Gastrocnemius medialis (tissue), 4 donors: ENCODE measurements around the gene TAS2R1. TPM values are rescaled to one million over a fixed set of nuclear protein-coding genes. Genes with fewer than 3 reads are reported as not detected.

Experiments
- ATAC-seq, 2 donors: fragments of 150-250 bp; one replicate each; pipeline ENCODE4 v1.9.1; 2016
- DNase-seq, 2 donors: peaks; one replicate each; pipeline ENCODE4 v3.0.0-alpha.2; 2019
- H3K27ac ChIP-seq, 4 donors: fragments of 200-600 bp; sonication (generic); 1 replicate in 1 of 4; 2 replicates in 3 of 4; pipeline ENCODE4 v1.5.1; 2016 to 2018; ENCODE audit warnings: mild to moderate bottlenecking in 2 of 4, moderate library complexity in 1 of 4
- H3K27me3 ChIP-seq, 3 donors: fragments of 200-600 bp; sonication (generic) in 2 of 3; 1 replicate in 1 of 3; 2 replicates in 2 of 3; pipeline versions ENCODE4 v1.5.1 to v1.6.0; 2016 to 2019; ENCODE audit warnings: mild to moderate bottlenecking in 1 of 3, moderate library complexity in 1 of 3
- H3K36me3 ChIP-seq, 2 donors: fragments of 200-600 bp; sonication (generic) in 1 of 2; one replicate each; pipeline ENCODE4 v1.5.1; 2017 to 2018
- H3K4me1 ChIP-seq, 2 donors: fragments of 200-600 bp; sonication (generic) in 1 of 2; one replicate each; pipeline ENCODE4 v1.5.1; 2016 to 2017; ENCODE audit warnings: mild to moderate bottlenecking in 2 of 2
- H3K4me3 ChIP-seq, 4 donors: fragments of 200-600 bp; sonication (generic) in 3 of 4; 1 replicate in 1 of 4; 2 replicates in 3 of 4; pipeline ENCODE4 v1.5.1; 2016 to 2019; ENCODE audit warnings: mild to moderate bottlenecking in 2 of 4
- H3K9me3 ChIP-seq, 3 donors: fragments of 200-600 bp; sonication (generic) in 2 of 3; 1 replicate in 1 of 3; 2 replicates in 2 of 3; pipeline ENCODE4 v1.5.1; 2016 to 2019
- CTCF ChIP-seq, 5 experiments: fragments of 450-650 bp in 3 of 5; fragments of 200-600 bp in 2 of 5; sonication (generic) in 2 of 5; IDR thresholded peaks in 4 of 5; conservative IDR thresholded peaks in 1 of 5; 1 replicate in 4 of 5; 2 replicates in 1 of 5; pipeline ENCODE4 v1.5.1; 2016 to 2019; ENCODE audit warnings: antibody characterized with exemption in 5 of 5, mild to moderate bottlenecking in 3 of 5, moderate library complexity in 3 of 5
- POLR2A ChIP-seq, 2 donors: fragments of 450-650 bp; IDR thresholded peaks; one replicate each; pipeline ENCODE4 v1.6.1; 2017; ENCODE audit warnings: antibody characterized with exemption in 2 of 2, mild to moderate bottlenecking in 2 of 2, moderate library complexity in 2 of 2
- in situ Hi-C, 4 donors: fragments of 200-750 bp; cut with MboI; loops; one replicate each; pipeline versions ENCODE4 v1.15.0 to v1.8.0; 2017; ENCODE audit warnings: low sequenced_read_pairs in 4 of 4
- intact Hi-C: fragments of 100-400 bp; cut with DNase I; formaldehyde crosslinking; loops from one replicate; pipeline ENCODE4 v1.15.1; 2023; ENCODE audit warnings: low total_unique reads
- total RNA-seq, 4 donors: library from RNA; depleted of rRNA; stranded (reverse); fragments of >200 nt; gene quantifications; one replicate each; pipeline versions ENCODE4 v1.1.0 to v1.2.3, GENCODE V29; 2016

Gene TAS2R1
- total RNA-seq, 4 donors from 2014 or later = not detected

DNA sequence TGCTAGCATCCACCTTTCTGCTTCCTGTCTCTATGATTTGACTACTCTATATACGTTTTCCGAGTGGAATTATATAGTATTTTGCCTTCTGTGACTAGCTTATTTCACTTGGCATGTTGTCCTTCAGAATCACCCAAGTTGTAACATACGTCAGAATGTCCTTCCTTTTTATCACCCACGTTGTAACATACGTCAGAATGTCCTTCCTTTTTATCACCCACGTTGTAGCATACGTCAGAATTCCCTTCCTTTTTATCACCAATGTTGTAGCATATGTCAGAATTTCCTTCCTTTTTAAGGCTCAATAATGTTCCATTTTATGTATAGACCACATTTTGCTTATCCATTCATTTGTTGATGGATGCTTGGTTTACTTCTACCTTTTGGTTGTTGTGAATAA, 22.9 kb upstream of the TAS2R1 start:
- Histone ChIP-seq H3K9me3 (no peaks in the 10 kb centered on the region), H3K27ac (no peak overlapping the region), H3K4me3 (no peak overlapping the region), H3K4me1 (no peaks in the 10 kb centered on the region), H3K27me3 (no peaks in the 10 kb centered on the region), H3K36me3 (no peaks in the 10 kb centered on the region)
- intact Hi-C loops (no loop called here), in situ Hi-C loops (no loop called here)
- TF ChIP-seq CTCF (IDR thresholded peaks at IDR 0.05 in 4 of 5, conservative IDR thresholded peaks at IDR 0.05 in 1 of 5) (no peak), POLR2A (IDR thresholded peaks at IDR 0.05) (no peak)
- ATAC-seq (no peak), DNase-seq (no peak)

GRCh38 chr5:9652295-9652694, 22.1 kb upstream of the TAS2R1 start:
- no peaks in the 10 kb centered on the region for H3K4me1 ChIP-seq
- no peaks in the 10 kb centered on the region for H3K9me3 ChIP-seq
- no peaks in the 10 kb centered on the region for H3K36me3 ChIP-seq
- no peak for ATAC-seq
- no peaks in the 10 kb centered on the region for H3K27me3 ChIP-seq
- no peak for DNase-seq
- TF ChIP-seq CTCF (IDR thresholded peaks at IDR 0.05 in 4 of 5, conservative IDR thresholded peaks at IDR 0.05 in 1 of 5) (no peak), POLR2A (IDR thresholded peaks at IDR 0.05) (no peak)
- intact Hi-C loops = no loop called here
- in situ Hi-C loops = no loop called here
- no peak overlapping the region for H3K27ac ChIP-seq
- H3K4me3 ChIP-seq = no peak overlapping the region

DNA sequence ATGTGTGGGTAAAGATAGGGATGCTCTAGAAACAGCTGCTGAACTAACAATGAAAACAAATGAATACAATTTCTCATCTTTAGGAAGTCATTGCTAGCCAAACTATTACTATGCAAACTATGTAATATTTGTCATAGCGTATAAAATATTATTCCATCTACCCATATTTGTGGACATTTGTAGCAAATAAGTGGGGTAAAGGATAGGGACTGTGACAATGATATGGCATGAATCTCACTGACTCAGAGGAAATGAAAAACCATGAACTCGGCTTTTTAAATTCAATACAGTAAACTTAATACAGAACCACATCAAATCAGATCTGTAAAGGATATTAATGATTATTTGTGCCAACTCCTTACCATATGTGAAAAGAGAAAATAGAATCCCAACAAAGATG, 16.7 kb upstream of the TAS2R1 start:
- TF ChIP-seq POLR2A (IDR thresholded peaks at IDR 0.05) = no peak
- no peaks in the 10 kb centered on the region for H3K27me3 ChIP-seq
- no peak overlapping the region for H3K27ac ChIP-seq
- no peaks in the 10 kb centered on the region for H3K4me1 ChIP-seq
- H3K36me3 ChIP-seq = no peaks in the 10 kb centered on the region
- no peaks in the 10 kb centered on the region for H3K9me3 ChIP-seq
- ATAC-seq = no peak
- no peak for DNase-seq
- intact Hi-C loops = no loop called here
- H3K4me3 ChIP-seq = no peak overlapping the region
- in situ Hi-C loops = no loop called here

DNA sequence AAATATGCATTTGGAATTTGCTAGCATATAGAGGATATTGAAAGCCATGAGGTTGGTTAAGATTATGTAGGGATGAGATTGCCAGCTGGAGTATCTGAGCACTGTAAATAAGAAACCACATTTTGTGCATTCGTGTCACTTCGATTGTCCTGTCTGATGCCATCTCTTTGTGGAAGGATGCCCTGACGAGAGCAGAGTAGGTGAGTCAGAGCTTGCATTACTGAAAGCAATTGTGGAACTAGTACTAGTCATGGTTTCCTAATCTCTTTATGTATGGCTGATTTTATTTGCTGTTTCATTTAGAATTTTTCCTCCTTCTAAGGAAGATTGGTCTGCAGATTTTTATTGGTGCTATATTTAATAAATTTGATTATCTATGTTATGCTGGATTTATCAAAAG, 14.5 kb upstream of the TAS2R1 start:
- Histone ChIP-seq H3K4me3 (no peak overlapping the region), H3K9me3 (no peaks in the 10 kb centered on the region), H3K27ac (no peak overlapping the region), H3K36me3 (no peaks in the 10 kb centered on the region), H3K4me1 (no peaks in the 10 kb centered on the region), H3K27me3 (no peaks in the 10 kb centered on the region)
- TF ChIP-seq POLR2A (IDR thresholded peaks at IDR 0.05) = no peak
- no peak for TF ChIP-seq CTCF (IDR thresholded peaks at IDR 0.05 in 4 of 5, conservative IDR thresholded peaks at IDR 0.05 in 1 of 5)
- ATAC-seq (no peak), DNase-seq (no peak)
- intact Hi-C loops = no loop called here
- in situ Hi-C loops = no loop called here

- Histone ChIP-seq H3K4me1 (no peaks in the 10 kb centered on the region), H3K9me3 (no peaks in the 10 kb centered on the region), H3K27me3 (no peaks in the 10 kb centered on the region), H3K27ac (no peak overlapping the region), H3K4me3 (no peak overlapping the region), H3K36me3 (no peaks in the 10 kb centered on the region)
- DNase-seq (no peak), ATAC-seq (no peak)
- TF ChIP-seq POLR2A (IDR thresholded peaks at IDR 0.05) (no peak), CTCF (IDR thresholded peaks at IDR 0.05 in 4 of 5, conservative IDR thresholded peaks at IDR 0.05 in 1 of 5) (no peak)
- intact Hi-C loops = no loop called here
- in situ Hi-C loops = no loop called here
These were observed 12.5 kb upstream of the TAS2R1 start for GRCh38 chr5:9642621-9643020.
